BJ (cell line): ENCODE measurements around the gene FBXW11. TPM values are rescaled to one million over a fixed set of nuclear protein-coding genes. Genes with fewer than 3 reads are reported as not detected.
A peak's percentile ranks its signal among the peaks of the same experiment; 100 is the strongest.

Experiments used
- CTCF ChIA-PET: fragments of 350-600 bp; formaldehyde crosslinking; extraction: SDS; loops from one replicate; lab custom pipeline; 2021; ENCODE audit warnings: antibody characterized with exemption, inconsistent platforms; lab: Yijun Ruan, JAX
- POLR2A ChIA-PET: fragments of 300-600 bp; sonication (Branson Sonifier 250); formaldehyde crosslinking; extraction: SDS; loops from one replicate; lab custom pipeline; 2021; ENCODE audit warnings: antibody characterized with exemption; lab: Charles Lee
- DNase-seq: peaks from one replicate; pipeline ENCODE4 v3.0.0-alpha.2; 2011; ENCODE audit warnings: low read depth
- H3K27me3 ChIP-seq: 2 replicates; pipeline ENCODE4 v1.6.0; 2011; ENCODE audit warnings: low read length; ENCODE audit not compliant: control insufficient read depth, insufficient read depth
- H3K36me3 ChIP-seq: 2 replicates; pipeline ENCODE4 v1.5.1; 2011; ENCODE audit warnings: low read length; ENCODE audit not compliant: control insufficient read depth, insufficient read depth
- H3K4me3 ChIP-seq: 2 replicates; pipeline ENCODE4 v1.5.1; 2011; ENCODE audit warnings: low read depth, mild to moderate bottlenecking, control low read depth, low read length
- CTCF ChIP-seq: IDR thresholded peaks from 2 replicates; pipeline ENCODE4 v1.5.1; 2011; ENCODE audit warnings: low read depth, mild to moderate bottlenecking, control low read depth, inconsistent platforms, low read length, moderate library complexity; ENCODE audit not compliant: insufficient read depth
- polyA plus RNA-seq: library from polyadenylated mRNA; depleted of rRNA; stranded (reverse); fragments of >200 nt; gene quantifications from 2 replicates; pipeline ENCODE4 v1.2.3, GENCODE V29; 2011

Gene FBXW11
- polyA plus RNA-seq, 1 experiment: 55.5 TPM

- Histone ChIP-seq H3K27me3 (no peaks in the 10 kb centered on the region), H3K36me3 (no peaks in the 10 kb centered on the region; the same call in 1 of the 2 replicates), H3K4me3 (no peak overlapping the region)
- CTCF ChIA-PET: interaction anchor here (0.5 to 4.4 kb wide), 20 partner anchors 10 to 493 kb away, joined by 3 to 52 read pairs (median 3); partner anchors contain the start of genes FBXW11 and FGF18
- TF ChIP-seq CTCF: no peak
- no peak for DNase-seq
- POLR2A ChIA-PET: no interaction called here
These were observed 97.8 kb downstream of the FBXW11 start for GRCh38 chr5:171908638-171909037.

GRCh38 chr5:171907725-171908343 is 98.6 kb downstream of the FBXW11 start:
- Histone ChIP-seq H3K27me3 (no peaks in the 10 kb centered on the region), H3K4me3 (no peak overlapping the region), H3K36me3 (no peaks in the 10 kb centered on the region; the same call in 1 of the 2 replicates)
- no peak for DNase-seq
- ChIA-PET CTCF (interaction anchor here (0.5 to 4.4 kb wide), 21 partner anchors 9 to 502 kb away, joined by 3 to 52 read pairs (median 3); partner anchors contain the start of genes FBXW11 and FGF18), POLR2A (no interaction called here)
- TF ChIP-seq CTCF: peak; percentile 78

GRCh38 chr5:171906703-171907590 is 99.5 kb downstream of the FBXW11 start:
- DNase-seq: no peak
- Histone ChIP-seq H3K27me3 (no peaks in the 10 kb centered on the region), H3K4me3 (no peak overlapping the region), H3K36me3 (no peaks in the 10 kb centered on the region; the same call in 1 of the 2 replicates)
- POLR2A ChIA-PET: no interaction called here
- CTCF ChIA-PET: interaction anchor here (0.5 to 4.4 kb wide), 17 partner anchors 8 to 501 kb away, joined by 3 to 52 read pairs (median 3); partner anchors contain the start of genes FBXW11 and FGF18
- no peak for TF ChIP-seq CTCF

- POLR2A ChIA-PET: no interaction called here
- H3K4me3 ChIP-seq: no peak overlapping the region
- CTCF ChIA-PET: interaction anchor here (1.1 to 4.4 kb wide), 5 partner anchors 10 to 488 kb away, joined by 3 to 52 read pairs (median 4); partner anchors contain the start of gene FGF18
- H3K27me3 ChIP-seq: no peaks in the 10 kb centered on the region
- no peak for TF ChIP-seq CTCF
- H3K36me3 ChIP-seq: no peaks in the 10 kb centered on the region; the same call in 1 of the 2 replicates
- no peak for DNase-seq
These were observed 100.3 kb downstream of the FBXW11 start for GRCh38 chr5:171906066-171906570.
